HepG2 (cell line): ENCODE results near the gene PDPR. TPM values are rescaled to one million over a fixed set of nuclear protein-coding genes. Genes with fewer than 3 reads are reported as not detected.

Experiments
- ATAC-seq: fragments of 200-7000 bp; cut with Tn5 transposase; 3 replicates; pipeline ENCODE4 v1.9.1; 2020; ENCODE audit warnings: mild to moderate bottlenecking, moderate library complexity
- BruUV-seq: library from RNA; stranded (reverse); fragments of 400-500 nt; replicated peaks from 2 replicates; lab custom pipeline; 2021; lab: Mats Ljungman, UMichigan
- CTCF ChIA-PET: fragments of 300-600 bp; formaldehyde crosslinking; extraction: SDS; loops from one replicate; lab custom pipeline; 2021; ENCODE audit warnings: low total read pairs, inconsistent platforms, low intra/inter-chr PET ratio; lab: Yijun Ruan, JAX
- POLR2A ChIA-PET: fragments of 350-600 bp; sonication (Branson Sonifier 250); formaldehyde crosslinking; loops from one replicate; lab custom pipeline; 2020; ENCODE audit warnings: antibody characterized with exemption, inconsistent platforms; lab: Yijun Ruan, JAX
- DNase-seq: peaks from one replicate; pipeline ENCODE4 v3.0.0-alpha.2; 2015; ENCODE audit warnings: low spot score
- FAIRE-seq: peaks from 3 replicates; lab custom pipeline; 2011; peaks lifted over from hg19 to GRCh38; lab: Jason Lieb, UNC
- H2AFZ ChIP-seq: one replicate; pipeline ENCODE4 v1.6.1; 2011; ENCODE audit warnings: low read length, inconsistent platforms
- H3K27ac ChIP-seq: fragments of 300-600 bp; 3 replicates; pipeline ENCODE4 v1.8.0; 2011; ENCODE audit warnings: mixed run types, mild to moderate bottlenecking, mixed read lengths, low read length, inconsistent platforms; ENCODE audit not compliant: insufficient read depth; ENCODE audit errors: extremely low read length
- H3K27me3 ChIP-seq, 2 experiments: fragments of 200-600 bp in 1 of 2; 2 replicates in 1 of 2; 3 replicates in 1 of 2; pipeline versions ENCODE4 v1.6.0 to v1.8.0; 2011; ENCODE audit warnings: low read length in 2 of 2, mild to moderate bottlenecking in 2 of 2, moderate library complexity in 2 of 2, inconsistent platforms in 1 of 2; ENCODE audit not compliant: insufficient read depth in 2 of 2, control insufficient read depth in 1 of 2
- H3K36me3 ChIP-seq, 2 experiments: fragments of 200-600 bp in 1 of 2; replicated peaks in 1 of 2; 2 replicates in 1 of 2; 3 replicates in 1 of 2; pipeline versions ENCODE4 v1.5.1 to v1.8.0; 2011; ENCODE audit warnings: low read length in 2 of 2, inconsistent platforms in 1 of 2; ENCODE audit not compliant: insufficient read depth in 2 of 2, control insufficient read depth in 1 of 2
- H3K4me1 ChIP-seq: 2 replicates; pipeline ENCODE4 v1.5.1; 2012; ENCODE audit warnings: low read length, inconsistent platforms; ENCODE audit not compliant: insufficient read depth
- H3K4me2 ChIP-seq: 2 replicates; pipeline ENCODE4 v1.6.0; 2011; ENCODE audit warnings: low read depth, low read length, inconsistent platforms
- H3K4me3 ChIP-seq, 3 experiments: fragments of 200-600 bp in 1 of 3; sonication (generic), shearing (Covaris generic) in 1 of 3; replicated peaks in 1 of 3; 2 replicates each; pipeline ENCODE4 v1.5.1; 2011 to 2016; ENCODE audit warnings: low read length in 3 of 3, inconsistent platforms in 2 of 3, low read depth in 2 of 3, mild to moderate bottlenecking in 2 of 3, control low read depth in 1 of 3, mixed read lengths in 1 of 3; ENCODE audit not compliant: insufficient read depth in 1 of 3
- H3K79me2 ChIP-seq: one replicate; pipeline ENCODE4 v1.6.1; 2011; ENCODE audit warnings: low read length, inconsistent platforms; ENCODE audit not compliant: insufficient read depth
- H3K9ac ChIP-seq: 2 replicates; pipeline ENCODE4 v1.6.0; 2011; ENCODE audit warnings: mild to moderate bottlenecking, low read depth, low read length, inconsistent platforms; ENCODE audit not compliant: insufficient read depth
- H3K9me3 ChIP-seq: 2 replicates; pipeline ENCODE4 v1.5.1; 2012; ENCODE audit warnings: mild to moderate bottlenecking, low read length
- H4K20me1 ChIP-seq: 2 replicates; pipeline ENCODE4 v1.6.0; 2011; ENCODE audit warnings: inconsistent platforms, mild to moderate bottlenecking, low read length, moderate library complexity; ENCODE audit not compliant: insufficient read depth
- SP140L ChIP-seq: sonication (generic); formaldehyde crosslinking; IDR thresholded peaks from 2 replicates; pipeline ENCODE4 v1.4.0; 2020; ENCODE audit warnings: missing genetic modification reagents, borderline replicate concordance
- ZBED4 ChIP-seq: sonication (generic); formaldehyde crosslinking; IDR thresholded peaks from 2 replicates; pipeline ENCODE4 v1.4.0; 2020; ENCODE audit warnings: missing genetic modification reagents, borderline replicate concordance
- ZNF136 ChIP-seq: sonication (generic); formaldehyde crosslinking; IDR thresholded peaks from 2 replicates; pipeline ENCODE4 v1.8.1; 2022; ENCODE audit warnings: low read depth, mild to moderate bottlenecking, moderate library complexity, missing genetic modification reagents
- ZNF20 ChIP-seq: sonication (generic); formaldehyde crosslinking; IDR thresholded peaks from 2 replicates; pipeline ENCODE4 v1.4.0; 2020; ENCODE audit warnings: mild to moderate bottlenecking, moderate library complexity, missing genetic modification reagents
- ZNF547 ChIP-seq: sonication (generic); formaldehyde crosslinking; IDR thresholded peaks from 2 replicates; pipeline ENCODE4 v1.5.1; 2020; ENCODE audit warnings: mild to moderate bottlenecking, missing genetic modification reagents
- ZNF766 ChIP-seq: sonication (generic); formaldehyde crosslinking; IDR thresholded peaks from 2 replicates; pipeline ENCODE4 v1.5.0; 2020; ENCODE audit warnings: missing genetic modification reagents, borderline replicate concordance
- ZSCAN21 ChIP-seq: sonication (generic); formaldehyde crosslinking; IDR thresholded peaks from 2 replicates; pipeline ENCODE4 v1.8.0; 2022; ENCODE audit warnings: mild to moderate bottlenecking, missing genetic modification reagents, moderate library complexity, borderline replicate concordance
- ZUFSP ChIP-seq: sonication (generic); formaldehyde crosslinking; IDR thresholded peaks from 2 replicates; pipeline ENCODE4 v1.9.0; 2021; ENCODE audit warnings: missing genetic modification reagents, mild to moderate bottlenecking, borderline replicate concordance
- WGBS: methylation state at CpG from one replicate; pipeline ENCODE4 v1.1.6; 2017; ENCODE audit warnings: low lambda C conversion rate; 5-methylcytosine and 5-hydroxymethylcytosine counted together
- in situ Hi-C: cut with HindIII; loops from 2 replicates; pipeline ENCODE4 v1.10.0; 2017; ENCODE audit warnings: low pct_unique_long_range_greater_than_20kb; ENCODE audit not compliant: extremely low pct_ligation_motif_present
- intact Hi-C: fragments of 100-400 bp; cut with micrococcal nuclease; formaldehyde crosslinking; loops from one replicate; pipeline ENCODE4 v1.10.0; 2022; ENCODE audit not compliant: unreplicated experiment
- polyA plus RNA-seq, 8 experiments: library from polyadenylated mRNA; depleted of rRNA in 3 of 8; stranded (reverse) in 7 of 8; unstranded in 1 of 8; fragments of >200 nt; fragmentation: Illumina TruSeq in 4 of 8; extraction: Trizol in 4 of 8; gene quantifications; 2 replicates each; pipeline versions ENCODE4 v1.2.1 to v1.2.3, GENCODE V29; 2011 to 2016; ENCODE audit warnings: low read depth in 4 of 8, missing spikeins in 1 of 8, mixed read lengths in 1 of 8; ENCODE audit not compliant: insufficient read depth in 1 of 8
- total RNA-seq, 5 experiments: library from RNA; depleted of rRNA; stranded (reverse); fragments of >200 nt; fragmentation: Illumina TruSeq; extraction: Trizol; gene quantifications; 2 replicates each; pipeline ENCODE4 v1.2.3, GENCODE V29; 2016; ENCODE audit warnings: low read depth in 1 of 5
- TF ChIP-seq, protein P1 (sequence below): sonication (generic); formaldehyde crosslinking; IDR thresholded peaks from 2 replicates; pipeline ENCODE4 v1.4.0; 2020; ENCODE audit warnings: missing genetic modification reagents
- TF ChIP-seq, protein P2 (sequence below): IDR thresholded peaks from 2 replicates; pipeline ENCODE4 v1.6.1; 2016; ENCODE audit warnings: missing compliant biosample characterization, missing genetic modification reagents, borderline replicate concordance

The PDPR gene
- total and polyA plus RNA-seq, 2 of the 13 experiments (the other 11 are each of a cell fraction or from before 2014, with no cell fraction given) = 19.5 to 29.9 TPM

GRCh38 chr16:70157477-70158260 is 43.5 kb downstream of the PDPR start (continued):
- TF ChIP-seq ZBED4 (CRISPR knock-in tag) (peak; percentile 80), ZNF547 (CRISPR knock-in tag) (peak; percentile 41; the same call in 1 of the 2 replicates), ZNF20 (CRISPR knock-in tag) (no peak), ZNF766 (CRISPR knock-in tag) (0 out of 2 replicates have a peak, but pooled peaks have one; percentile 38)

DNA sequence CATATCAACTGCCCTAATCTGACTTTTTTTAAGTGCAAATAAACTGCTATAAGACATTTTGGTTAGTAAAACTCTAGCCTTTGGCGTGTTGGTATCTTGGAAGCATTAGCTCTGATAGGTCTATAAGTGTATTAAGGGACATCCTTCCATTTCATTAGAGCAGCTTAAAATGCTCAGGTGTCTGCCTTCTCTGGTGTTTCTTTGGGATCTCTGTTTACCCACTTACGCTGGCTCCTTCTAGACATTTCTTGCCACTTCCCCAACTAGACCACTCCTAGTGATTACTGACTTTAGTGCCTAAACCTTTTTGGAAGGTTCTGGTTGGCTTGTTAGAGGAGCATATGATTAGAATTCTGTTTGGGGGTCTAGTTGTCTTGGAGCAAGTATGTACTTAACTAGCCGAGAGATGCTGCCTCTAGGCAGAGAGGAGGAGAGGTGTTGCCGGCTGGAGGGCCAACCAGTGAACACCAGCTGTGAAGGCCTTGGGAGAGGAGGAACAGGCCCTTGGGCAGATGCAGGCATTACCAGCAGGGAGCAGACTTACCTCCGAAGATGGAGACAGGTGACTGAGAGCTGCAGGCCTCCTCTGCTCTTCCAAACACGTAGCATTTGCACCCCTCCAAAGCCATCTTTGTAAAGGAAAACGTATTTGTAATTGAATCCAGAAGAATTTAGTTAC is 44.3 kb downstream of the PDPR start:
- CTCF ChIA-PET = no interaction called here
- Histone ChIP-seq H3K9me3 (no peaks in the 10 kb centered on the region), H3K79me2 (no peaks in the 10 kb centered on the region), H3K27ac (peak overlapping the region; percentile 91), H3K4me1 (peaks cover 68% of the 10 kb centered on the region), H3K4me3 (peak overlapping the region in 2 of 3 experiments; percentile 10 to 44; a peak in 3 of 6 replicates), H3K9ac (peak overlapping the region; percentile 70), H3K36me3 (peaks cover 15 to 53% of the 10 kb centered on the region in 2 experiments), H3K4me2 (peak overlapping the region; percentile 75), H2AFZ (no peak overlapping the region), H4K20me1 (no peaks in the 10 kb centered on the region), H3K27me3 (no peaks in the 10 kb centered on the region)
- in situ Hi-C loops = no loop called here
- DNase-seq = no peak
- WGBS = 88% methylated on average over 7 of the region's 7 CpGs
- POLR2A ChIA-PET = interaction anchor here (1.2 to 1.9 kb wide), 7 partner anchors 44 to 222 kb away, joined by 3 to 11 read pairs (median 5); partner anchors contain the start of genes AARS1, DDX19A, EXOSC6 and PDPR
- intact Hi-C loops = loop anchor here (10.0 kb wide), 1 partner anchor 94 kb away; no protein-coding TSS in a partner anchor
- ATAC-seq = no peak; the same call in 2 of the 3 replicates
- no peak for FAIRE-seq
- BruUV-seq = TSS peak; percentile 62
- TF ChIP-seq ZSCAN21 (CRISPR knock-in tag) = 0 out of 2 replicates have a peak, but pooled peaks have one; percentile 6
- TF ChIP-seq, protein P1, sequence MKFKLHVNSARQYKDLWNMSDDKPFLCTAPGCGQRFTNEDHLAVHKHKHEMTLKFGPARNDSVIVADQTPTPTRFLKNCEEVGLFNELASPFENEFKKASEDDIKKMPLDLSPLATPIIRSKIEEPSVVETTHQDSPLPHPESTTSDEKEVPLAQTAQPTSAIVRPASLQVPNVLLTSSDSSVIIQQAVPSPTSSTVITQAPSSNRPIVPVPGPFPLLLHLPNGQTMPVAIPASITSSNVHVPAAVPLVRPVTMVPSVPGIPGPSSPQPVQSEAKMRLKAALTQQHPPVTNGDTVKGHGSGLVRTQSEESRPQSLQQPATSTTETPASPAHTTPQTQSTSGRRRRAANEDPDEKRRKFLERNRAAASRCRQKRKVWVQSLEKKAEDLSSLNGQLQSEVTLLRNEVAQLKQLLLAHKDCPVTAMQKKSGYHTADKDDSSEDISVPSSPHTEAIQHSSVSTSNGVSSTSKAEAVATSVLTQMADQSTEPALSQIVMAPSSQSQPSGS (CRISPR knock-in tag) = no peak
- TF ChIP-seq, protein P2, sequence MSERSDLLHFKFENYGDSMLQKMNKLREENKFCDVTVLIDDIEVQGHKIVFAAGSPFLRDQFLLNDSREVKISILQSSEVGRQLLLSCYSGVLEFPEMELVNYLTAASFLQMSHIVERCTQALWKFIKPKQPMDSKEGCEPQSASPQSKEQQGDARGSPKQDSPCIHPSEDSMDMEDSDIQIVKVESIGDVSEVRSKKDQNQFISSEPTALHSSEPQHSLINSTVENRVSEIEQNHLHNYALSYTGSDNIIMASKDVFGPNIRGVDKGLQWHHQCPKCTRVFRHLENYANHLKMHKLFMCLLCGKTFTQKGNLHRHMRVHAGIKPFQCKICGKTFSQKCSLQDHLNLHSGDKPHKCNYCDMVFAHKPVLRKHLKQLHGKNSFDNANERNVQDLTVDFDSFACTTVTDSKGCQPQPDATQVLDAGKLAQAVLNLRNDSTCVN (CRISPR knock-in tag) = 0 out of 2 replicates have a peak, but pooled peaks have one; percentile 23
- no peak for TF ChIP-seq ZNF136 (CRISPR knock-in tag)
- TF ChIP-seq ZUFSP (CRISPR knock-in tag) = no peak
- no peak for TF ChIP-seq SP140L (CRISPR knock-in tag)
